ENCODE results near the gene LONRF2.

GRCh38 chr2:100248044-100248330 is 74.3 kb downstream of the LONRF2 start:
- no peak for TF ChIP-seq CTCF (conservative IDR thresholded peaks at IDR 0.05 in 1 of 2, IDR thresholded peaks at IDR 0.05 in 1 of 2; ENCODE audit: low read depth in 1 of 2, low read length in 2 of 2)
- no peak for TF ChIP-seq EZH2 (IDR thresholded peaks at IDR 0.05; ENCODE audit: low read length, missing control alignments)

Measured in fibroblast of lung (primary cell).